Retinal pigment epithelial cell (primary cell): ENCODE results near the gene CNTRL.

Experiments
- DNase-seq: peaks from one replicate; pipeline ENCODE4 v3.0.0-alpha.2; 2010; ENCODE audit warnings: low read depth
- H3K4me3 ChIP-seq: 2 replicates; pipeline ENCODE4 v1.5.1; 2011; ENCODE audit warnings: mild to moderate bottlenecking, low read length, control low read depth, moderate library complexity
- CTCF ChIP-seq: conservative IDR thresholded peaks from 2 replicates; pipeline ENCODE4 v1.5.1; 2011; ENCODE audit warnings: low read depth, low read length, control low read depth, inconsistent platforms

Gene CNTRL

DNA sequence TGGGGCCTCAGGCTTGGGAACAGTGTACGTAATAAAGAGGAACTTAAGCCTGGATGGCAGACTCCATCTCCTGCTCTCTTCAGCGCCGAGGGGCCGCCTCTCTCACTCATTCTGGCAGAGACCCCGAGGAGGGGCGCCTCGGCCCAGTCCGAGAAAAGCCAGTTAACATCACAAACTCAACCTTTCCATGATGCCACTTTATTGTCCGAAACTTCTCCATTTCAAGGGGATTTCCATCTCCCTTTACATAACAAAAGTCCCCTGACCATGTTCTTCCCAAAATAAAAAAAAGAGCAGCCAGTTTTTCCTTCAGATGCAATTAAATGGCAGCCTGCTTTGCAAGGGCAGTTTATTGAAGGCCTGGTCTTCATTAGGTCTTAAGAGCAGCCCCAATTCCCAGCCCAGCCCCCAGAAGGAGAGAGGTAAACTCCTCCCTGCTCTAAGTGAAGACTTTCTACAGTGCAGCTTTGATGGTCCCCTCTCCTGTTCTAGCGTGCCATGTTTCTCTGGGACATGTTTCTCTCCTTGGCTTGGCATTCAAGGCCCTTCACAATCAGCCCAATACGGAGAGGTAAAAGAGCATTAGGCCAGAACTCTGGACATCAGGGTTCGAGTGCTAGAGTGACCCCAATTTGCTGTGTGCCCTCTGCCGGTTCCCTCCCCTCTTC, 146.4 kb downstream of the CNTRL start:
- DNase-seq, result no peak
- TF ChIP-seq CTCF, result no peak
- no peak overlapping the region for H3K4me3 ChIP-seq

DNA sequence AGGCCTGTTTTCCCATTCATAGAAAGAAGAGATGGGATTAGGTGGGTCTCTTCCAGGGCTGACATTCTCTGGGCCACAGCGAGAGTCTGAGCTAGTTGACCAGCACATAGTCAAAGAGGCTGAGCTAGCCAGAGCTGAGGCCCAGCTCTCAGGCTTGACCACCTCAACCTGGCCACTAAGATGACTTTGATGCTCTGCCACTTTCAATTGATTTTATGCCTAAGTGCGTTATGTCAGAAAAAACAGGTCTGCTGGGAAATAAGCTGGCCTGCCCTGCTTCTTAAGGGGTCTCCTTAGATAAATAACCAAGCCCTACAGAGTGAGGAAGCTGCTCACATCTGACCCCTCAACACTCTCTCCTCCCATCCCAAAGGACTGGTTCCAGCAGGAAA, 146.9 kb downstream of the CNTRL start:
- TF ChIP-seq CTCF, result no peak

DNA sequence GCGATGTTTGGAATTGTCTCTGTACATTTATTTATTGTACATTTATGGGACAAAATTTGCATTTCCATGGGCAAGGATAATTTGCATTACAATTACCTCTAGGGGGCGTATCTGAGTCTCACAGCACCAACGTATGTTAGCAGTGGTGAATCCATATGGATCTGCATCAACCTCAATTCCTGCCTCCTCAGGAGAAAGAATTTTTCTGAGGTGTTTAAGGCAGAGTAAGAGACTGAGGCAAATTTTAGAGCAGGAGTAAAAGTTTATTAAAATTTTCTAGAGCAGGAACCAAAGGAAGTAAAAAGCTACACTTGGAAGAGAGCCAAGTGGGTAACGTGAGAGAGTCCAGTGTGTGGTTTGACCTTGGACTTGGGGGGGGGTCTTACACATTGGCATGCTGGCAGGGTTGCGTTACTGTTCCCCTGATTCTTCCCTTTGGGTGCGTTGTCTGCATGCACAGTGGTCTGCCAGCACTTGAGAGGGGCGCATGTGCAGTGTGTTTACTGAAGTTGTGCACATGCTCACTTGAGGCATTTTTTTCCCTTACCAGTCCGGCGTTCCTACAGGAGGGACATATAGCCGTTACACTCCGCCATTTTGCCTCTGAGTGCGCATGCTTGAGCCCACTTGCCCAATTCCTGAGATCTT, 147.9 kb downstream of the CNTRL start:
- no peak for DNase-seq
- TF ChIP-seq CTCF, result peak; percentile 73

More for the DNA sequence above, 146.9 kb downstream of the CNTRL start:
- no peak for DNase-seq
- H3K4me3 ChIP-seq, result no peak overlapping the region

GRCh38 chr9:121225240-121225639, 150.5 kb downstream of the CNTRL start:
- H3K4me3 ChIP-seq, result no peak overlapping the region
- no peak for TF ChIP-seq CTCF
- peak; percentile 39 for DNase-seq

More for the DNA sequence above, 147.9 kb downstream of the CNTRL start:
- H3K4me3 ChIP-seq, result no peak overlapping the region

GRCh38 chr9:121226175-121226574, 151.4 kb downstream of the CNTRL start:
- no peak for DNase-seq

More at GRCh38 chr9:121226175-121226574, 151.4 kb downstream of the CNTRL start:
- H3K4me3 ChIP-seq, result no peak overlapping the region
- no peak for TF ChIP-seq CTCF
